ENCODE measurements around the gene RTN4RL2.

Gene RTN4RL2

GRCh38 chr11:57463671-57464538 lies 3.6 kb downstream of the RTN4RL2 start:
- no peak for DNase-seq (ENCODE audit: low read depth)

GRCh38 chr11:57464539-57465181 lies 4.3 kb downstream of the RTN4RL2 start:
- no peak for DNase-seq (ENCODE audit: low read depth)

GRCh38 chr11:57466680-57467079 lies 6.4 kb downstream of the RTN4RL2 start:
- DNase-seq (ENCODE audit: low read depth): no peak

GRCh38 chr11:57467508-57468157 lies 7.3 kb downstream of the RTN4RL2 start:
- DNase-seq (ENCODE audit: low read depth): no peak

GRCh38 chr11:57468276-57468675 lies 7.9 kb downstream of the RTN4RL2 start:
- DNase-seq (ENCODE audit: low read depth): no peak

- no peak for DNase-seq (ENCODE audit: low read depth)
Observed at GRCh38 chr11:57469268-57469667, 8.9 kb downstream of the RTN4RL2 start.

- no peak for DNase-seq (ENCODE audit: low read depth)
Observed at GRCh38 chr11:57471496-57471895, 11.2 kb downstream of the RTN4RL2 start.

GRCh38 chr11:57473285-57473841 lies 13.0 kb downstream of the RTN4RL2 start:
- no peak for DNase-seq (ENCODE audit: low read depth)

- DNase-seq (ENCODE audit: low read depth): no peak
Observed at GRCh38 chr11:57474017-57474802, 13.9 kb downstream of the RTN4RL2 start.

GRCh38 chr11:57474803-57475115 lies 14.4 kb downstream of the RTN4RL2 start:
- no peak for DNase-seq (ENCODE audit: low read depth)

- no peak for DNase-seq (ENCODE audit: low read depth)
Observed at GRCh38 chr11:57475191-57475590, 14.9 kb downstream of the RTN4RL2 start.

- no peak for DNase-seq (ENCODE audit: low read depth)
Observed at GRCh38 chr11:57475671-57476046, 15.3 kb downstream of the RTN4RL2 start.

GRCh38 chr11:57476047-57476756 lies 15.9 kb downstream of the RTN4RL2 start:
- DNase-seq (ENCODE audit: low read depth): no peak

GRCh38 chr11:57476757-57477506 lies 16.6 kb downstream of the RTN4RL2 start:
- DNase-seq (ENCODE audit: low read depth): no peak

GRCh38 chr11:57477507-57478189 lies 17.3 kb downstream of the RTN4RL2 start:
- no peak for DNase-seq (ENCODE audit: low read depth)

GRCh38 chr11:57479021-57479663 lies 18.8 kb downstream of the RTN4RL2 start:
- DNase-seq (ENCODE audit: low read depth): no peak

GRCh38 chr11:57479911-57480310 lies 19.6 kb downstream of the RTN4RL2 start:
- no peak for DNase-seq (ENCODE audit: low read depth)

- DNase-seq (ENCODE audit: low read depth): no peak
Observed at GRCh38 chr11:57480409-57481137, 20.2 kb downstream of the RTN4RL2 start.

- no peak for DNase-seq (ENCODE audit: low read depth)
Observed at GRCh38 chr11:57481315-57481714, 21.0 kb downstream of the RTN4RL2 start.

All from non-pigmented ciliary epithelial cell (primary cell).